Transverse colon (tissue), 4 donors: Measurements from ENCODE around the gene PPP1R10.

ENCODE experiments used
- EP300 ChIP-seq: sonication (generic); formaldehyde crosslinking; IDR thresholded peaks from one replicate; pipeline ENCODE4 v1.6.1; 2017; ENCODE audit warnings: antibody characterized with exemption, low read depth
- POLR2A ChIP-seq: fragments of 450-650 bp; IDR thresholded peaks from one replicate; pipeline ENCODE4 v1.6.1; 2016; ENCODE audit warnings: antibody characterized with exemption, mild to moderate bottlenecking, moderate library complexity
- POLR2AphosphoS5 ChIP-seq, 3 donors: sonication (generic); formaldehyde crosslinking; IDR thresholded peaks; one replicate each; pipeline ENCODE4 v1.6.1; 2016; ENCODE audit warnings: antibody characterized with exemption in 3 of 3
- TF ChIP-seq, protein P1 (sequence below), 5 experiments: fragments of 200-600 bp in 3 of 5; fragments of 450-650 bp in 2 of 5; sonication (generic) in 3 of 5; IDR thresholded peaks; 1 replicate in 2 of 5; 2 replicates in 3 of 5; pipeline ENCODE4 v1.5.1; 2016 to 2017; ENCODE audit warnings: antibody characterized with exemption in 5 of 5, inconsistent platforms in 3 of 5, mild to moderate bottlenecking in 2 of 5, moderate library complexity in 1 of 5

GRCh38 chr6:30651143-30651542, 34.1 kb upstream of the PPP1R10 start:
- TF ChIP-seq POLR2AphosphoS5 (IDR thresholded peaks at IDR 0.05), result no peak
- TF ChIP-seq, protein P1, sequence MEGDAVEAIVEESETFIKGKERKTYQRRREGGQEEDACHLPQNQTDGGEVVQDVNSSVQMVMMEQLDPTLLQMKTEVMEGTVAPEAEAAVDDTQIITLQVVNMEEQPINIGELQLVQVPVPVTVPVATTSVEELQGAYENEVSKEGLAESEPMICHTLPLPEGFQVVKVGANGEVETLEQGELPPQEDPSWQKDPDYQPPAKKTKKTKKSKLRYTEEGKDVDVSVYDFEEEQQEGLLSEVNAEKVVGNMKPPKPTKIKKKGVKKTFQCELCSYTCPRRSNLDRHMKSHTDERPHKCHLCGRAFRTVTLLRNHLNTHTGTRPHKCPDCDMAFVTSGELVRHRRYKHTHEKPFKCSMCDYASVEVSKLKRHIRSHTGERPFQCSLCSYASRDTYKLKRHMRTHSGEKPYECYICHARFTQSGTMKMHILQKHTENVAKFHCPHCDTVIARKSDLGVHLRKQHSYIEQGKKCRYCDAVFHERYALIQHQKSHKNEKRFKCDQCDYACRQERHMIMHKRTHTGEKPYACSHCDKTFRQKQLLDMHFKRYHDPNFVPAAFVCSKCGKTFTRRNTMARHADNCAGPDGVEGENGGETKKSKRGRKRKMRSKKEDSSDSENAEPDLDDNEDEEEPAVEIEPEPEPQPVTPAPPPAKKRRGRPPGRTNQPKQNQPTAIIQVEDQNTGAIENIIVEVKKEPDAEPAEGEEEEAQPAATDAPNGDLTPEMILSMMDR (IDR thresholded peaks at IDR 0.05), result no peak
- TF ChIP-seq POLR2A, result no peak
- no peak for TF ChIP-seq EP300
